CD4-positive, alpha-beta T cell treated with Interleukin-17A for 4 hours (primary cell): ENCODE data around the gene NCOA1.
"Not testable (repeated sequence)": the region's sequence is repeated elsewhere in the genome, so short reads cannot be mapped to it uniquely, and the experiment has no call there.

ENCODE experiments used
- DNase-seq: peaks from one replicate; pipeline ENCODE4 v3.0.0-alpha.2; 2020; ENCODE audit warnings: mixed read lengths

The NCOA1 gene

DNA sequence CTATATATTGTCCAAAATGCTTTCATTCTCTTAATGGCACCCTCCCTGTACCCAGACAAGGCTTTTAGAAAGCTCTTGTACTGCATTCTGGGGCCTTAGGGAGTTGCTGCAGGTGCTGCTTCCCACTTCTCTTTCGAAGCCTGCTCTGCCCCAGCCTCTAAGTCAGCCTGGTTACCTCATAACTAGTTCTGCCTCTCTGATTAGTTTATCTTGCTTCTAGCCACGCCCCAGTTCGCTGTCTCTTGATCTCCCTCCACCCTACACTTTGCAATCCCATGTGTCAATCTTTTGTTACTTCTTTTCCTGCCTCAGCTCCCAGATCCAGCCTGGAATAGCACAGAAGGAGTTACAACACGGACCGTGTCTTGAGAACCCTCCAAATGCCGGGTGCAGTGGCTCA lies 13.8 kb upstream of the NCOA1 start:
- no peak for DNase-seq

DNA sequence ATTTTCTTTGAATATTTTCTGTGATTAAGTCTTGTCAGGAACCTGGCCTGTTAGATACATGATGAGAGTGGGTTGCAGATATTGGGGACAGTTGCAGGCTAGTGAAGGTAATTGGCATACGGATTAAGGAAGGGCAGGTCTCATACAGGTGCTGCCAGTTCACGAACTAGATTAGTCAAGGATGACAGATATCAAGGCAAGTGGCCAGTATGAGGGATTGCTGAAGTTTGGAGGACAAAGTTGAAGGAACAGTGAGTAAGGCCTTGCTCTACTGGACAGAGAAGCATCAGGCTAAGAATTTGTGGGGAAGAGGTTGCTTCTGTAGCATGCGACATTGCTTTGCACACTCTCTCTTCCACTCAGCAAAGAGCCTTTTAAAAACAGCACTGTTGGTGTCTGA lies 12.8 kb upstream of the NCOA1 start:
- no peak for DNase-seq

DNA sequence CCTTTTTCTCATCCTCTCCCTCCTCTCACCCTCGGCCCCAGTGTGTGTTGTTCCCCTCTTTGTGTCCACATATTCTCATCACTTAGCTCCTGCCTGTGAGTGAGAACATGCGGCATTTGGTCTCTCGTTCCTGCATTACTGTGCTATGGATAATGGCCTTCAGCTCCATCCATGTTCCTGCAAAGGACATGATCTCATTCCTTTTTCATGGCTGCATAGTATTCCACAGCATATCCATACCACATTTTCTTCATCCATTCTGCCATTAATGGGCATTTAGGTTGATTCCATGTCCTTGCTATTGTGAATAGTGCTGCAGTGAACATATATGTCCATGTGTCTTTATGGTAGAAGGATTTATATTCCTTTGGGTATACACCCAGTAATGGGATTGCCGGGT lies 10.8 kb upstream of the NCOA1 start:
- no peak for DNase-seq

DNA sequence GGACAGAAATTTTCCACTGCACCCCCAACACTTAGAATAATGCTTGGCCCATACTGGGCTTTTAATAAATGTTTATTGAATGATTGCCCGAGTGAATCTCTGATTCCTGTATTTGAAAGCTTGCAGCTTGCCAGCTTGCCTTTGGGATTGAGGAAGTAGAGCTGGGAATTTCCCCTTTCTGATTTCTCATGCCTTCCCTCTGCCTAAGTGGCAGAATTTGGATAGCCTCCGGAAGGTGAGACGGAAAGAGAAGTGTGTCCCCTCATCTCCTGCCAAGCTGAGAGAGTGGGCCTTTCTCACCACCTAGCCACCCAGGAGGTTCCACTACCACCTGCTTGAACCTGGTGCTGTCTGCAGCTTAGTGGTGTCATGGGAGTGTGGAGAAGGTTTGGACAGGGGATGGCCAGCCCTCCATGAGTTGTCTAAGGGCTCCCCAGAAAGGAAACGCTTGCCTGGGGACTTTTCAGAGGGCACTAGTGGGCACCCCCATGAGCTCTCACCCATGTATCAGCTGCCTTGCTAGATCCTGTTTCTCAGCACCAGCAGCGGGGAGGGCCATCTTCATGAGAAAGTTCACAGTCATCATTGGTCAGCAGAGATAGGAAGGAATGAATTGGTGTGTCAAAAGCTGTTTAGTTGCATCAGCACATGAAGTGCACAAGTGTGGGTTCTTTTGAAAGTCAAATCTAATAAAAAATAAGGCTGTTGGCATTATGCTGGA lies 8.6 kb upstream of the NCOA1 start:
- no peak for DNase-seq

DNA sequence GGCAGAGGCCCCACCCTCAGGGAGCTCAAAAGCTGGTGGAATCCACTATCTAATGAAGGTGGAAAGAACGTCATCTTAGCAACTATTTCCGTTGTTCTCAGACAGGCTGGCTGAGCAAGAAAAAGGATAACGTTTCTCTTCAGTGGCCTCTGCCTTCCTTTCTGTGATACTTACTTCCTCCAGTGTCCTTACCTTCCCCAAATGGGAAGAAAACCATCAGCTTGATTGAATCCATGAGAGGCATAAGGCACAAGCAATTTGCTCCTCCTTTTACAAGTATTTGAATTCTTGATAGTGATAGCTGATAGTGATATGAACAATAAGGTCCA lies 8.1 kb upstream of the NCOA1 start:
- no peak for DNase-seq

DNA sequence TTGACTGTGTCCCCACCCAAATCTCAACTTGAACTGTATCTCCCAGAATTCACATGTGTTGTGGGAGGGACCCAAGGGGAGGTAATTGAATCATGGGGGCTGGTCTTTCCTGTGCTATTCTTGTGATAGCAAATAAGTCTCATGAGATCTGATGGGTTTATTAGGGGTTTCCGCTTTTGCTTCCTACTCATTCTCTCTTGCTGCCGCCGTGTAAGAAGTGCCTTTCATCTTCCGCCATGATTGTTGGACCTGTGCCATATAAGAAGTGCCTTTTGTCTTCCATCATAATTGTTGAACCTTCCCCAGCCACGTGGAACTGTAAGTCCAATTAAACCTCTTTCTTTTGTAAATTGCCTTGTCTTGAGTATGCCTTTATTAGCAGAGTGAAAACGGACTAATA lies 6.4 kb upstream of the NCOA1 start:
- DNase-seq, result not testable (repeated sequence)

DNA sequence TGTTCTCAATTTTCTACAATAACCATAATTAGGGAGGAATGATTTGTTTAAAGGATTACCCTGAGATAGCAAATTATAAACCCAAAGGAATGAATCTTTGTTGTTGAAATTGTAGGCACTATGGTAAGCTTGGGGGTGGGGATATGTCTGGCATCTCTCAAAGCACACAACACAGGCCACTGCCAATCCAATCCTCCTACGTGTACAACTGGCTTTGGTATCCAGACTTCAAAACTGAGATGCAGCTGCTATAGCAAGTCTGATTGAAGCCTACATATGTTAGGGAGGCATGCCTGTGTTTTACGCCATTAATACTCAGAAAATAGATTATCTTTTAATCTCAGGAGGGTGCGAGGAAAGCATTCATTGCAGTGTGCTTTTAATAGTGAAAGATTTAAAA lies 5.9 kb upstream of the NCOA1 start:
- DNase-seq, result no peak

DNA sequence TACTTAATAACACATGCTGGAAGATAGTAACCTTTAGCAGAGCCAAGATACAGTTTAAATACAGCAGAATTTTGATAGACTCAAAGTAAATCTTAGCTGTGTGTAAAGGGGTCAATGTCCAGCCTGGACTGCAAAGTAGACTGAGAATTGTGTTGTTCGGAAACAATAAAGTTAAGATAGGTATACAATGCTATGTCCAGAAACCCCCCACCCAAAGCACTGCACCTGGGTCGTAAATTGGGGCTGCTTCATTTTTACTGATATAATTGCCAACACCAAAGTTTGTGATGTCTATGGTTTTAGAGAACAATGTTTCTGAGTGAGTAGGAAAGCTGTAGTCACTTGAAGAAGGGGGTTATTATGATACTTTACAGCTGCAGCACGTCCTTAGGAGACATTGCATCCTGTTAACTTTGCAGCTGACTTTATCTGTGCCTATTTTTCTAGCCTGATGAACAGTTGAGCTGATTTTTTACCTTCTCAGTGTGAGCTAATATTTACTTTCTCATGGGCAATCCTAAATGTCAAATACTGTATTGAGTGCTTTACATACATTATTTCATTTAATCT lies 4.3 kb upstream of the NCOA1 start:
- DNase-seq, result no peak

DNA sequence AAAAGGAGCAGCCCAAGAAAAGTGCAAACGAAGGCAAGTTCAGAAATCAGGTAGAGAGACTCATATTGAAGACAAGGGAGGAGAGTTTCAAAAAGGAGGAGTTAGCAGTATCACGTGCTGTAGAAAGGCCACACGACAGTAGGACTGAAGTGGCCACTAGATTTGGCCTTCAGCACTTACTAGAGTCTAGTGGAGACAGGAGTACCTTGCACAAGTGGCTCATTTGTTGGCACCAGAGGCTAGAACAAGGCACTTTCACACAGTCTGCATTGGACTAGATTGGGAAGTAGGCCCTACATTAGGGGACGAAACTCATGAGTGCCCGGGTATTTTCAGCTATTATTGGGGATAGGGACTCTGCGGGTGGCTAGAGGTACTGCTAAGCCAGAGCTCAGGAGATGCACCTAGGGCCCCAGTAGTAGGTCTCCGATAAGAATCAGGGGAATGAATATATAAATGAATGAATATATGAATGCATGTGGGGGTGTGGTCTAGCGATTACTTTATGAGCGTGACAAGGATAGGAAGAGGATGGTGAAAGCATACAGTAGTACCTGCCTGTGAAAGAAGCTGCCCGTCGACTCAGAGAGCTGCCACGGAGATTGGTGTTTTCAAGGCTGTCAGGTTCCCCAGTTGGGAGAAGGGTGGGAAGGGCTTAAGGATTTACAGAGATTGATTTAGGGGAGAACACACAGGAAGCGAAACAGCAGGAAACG lies 1.4 kb upstream of the NCOA1 start:
- DNase-seq, result no peak

DNA sequence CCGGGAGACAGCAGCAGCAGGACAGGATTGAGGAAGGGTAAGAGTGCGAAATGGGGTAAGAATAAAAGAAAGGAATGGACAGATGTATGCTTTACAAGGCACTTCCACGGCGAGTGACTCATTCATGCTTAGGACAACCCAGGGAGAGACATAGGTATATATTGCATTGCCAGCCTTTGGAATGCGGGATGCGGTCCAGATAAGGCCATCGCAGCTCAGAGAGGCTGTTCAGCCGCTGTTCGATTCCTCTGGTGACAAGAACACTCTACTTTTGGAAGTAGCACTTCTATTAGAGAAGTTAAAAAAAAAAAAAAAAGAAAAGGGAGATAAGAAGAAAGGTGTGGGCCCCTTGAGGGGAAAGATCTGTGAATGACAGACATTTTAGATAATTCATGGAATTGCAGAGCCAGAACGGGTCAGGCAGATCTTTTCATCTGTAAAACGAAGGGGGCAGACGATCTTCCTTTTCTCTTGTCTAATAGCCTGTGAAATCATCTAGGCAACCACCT lies 819 bp upstream of the NCOA1 start:
- DNase-seq, result peak; percentile 15

DNA sequence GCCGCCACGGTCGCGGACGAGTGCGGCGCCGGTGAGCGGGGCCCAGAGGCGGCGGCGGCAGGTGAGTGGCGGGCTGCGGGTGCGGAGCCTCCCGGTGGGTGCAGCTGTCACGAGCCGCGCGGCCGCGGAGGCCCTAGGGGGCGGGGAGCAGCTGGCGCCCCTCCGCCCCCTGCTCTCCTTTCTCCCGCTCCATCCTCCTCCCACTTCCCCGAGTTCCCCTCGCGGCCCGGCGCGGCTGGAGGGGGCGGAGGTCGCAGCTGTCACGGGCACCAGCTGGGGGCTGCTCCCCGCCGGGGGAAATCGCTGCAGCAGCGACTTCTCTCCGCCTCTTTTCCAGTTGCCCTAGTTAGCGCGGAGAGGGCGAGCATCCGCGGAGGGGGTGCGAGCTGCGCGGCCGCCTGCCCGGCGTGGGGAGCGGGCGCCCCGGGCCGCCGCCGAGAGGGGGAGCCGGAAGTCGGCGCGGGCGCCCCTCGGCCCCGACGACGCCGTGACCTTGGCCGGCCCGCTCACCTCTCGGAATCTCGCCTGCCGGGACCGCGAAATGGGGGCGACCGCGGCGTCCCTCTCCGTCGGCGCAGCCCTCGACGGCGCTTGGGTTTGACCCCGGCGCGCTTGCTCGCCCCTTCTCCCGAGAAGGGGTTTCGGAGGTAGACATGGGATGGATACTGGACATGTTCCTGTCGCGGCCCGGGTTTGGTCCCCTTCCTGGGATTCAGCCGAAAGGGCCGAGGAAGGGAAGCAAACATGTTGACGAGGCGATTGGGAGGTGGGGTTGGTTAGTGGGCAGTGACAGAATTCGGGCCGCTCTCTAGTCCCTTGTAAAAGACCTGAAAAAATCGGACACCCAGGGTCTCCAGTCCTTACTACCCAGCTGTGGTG lies 727 bp downstream of the NCOA1 start:
- DNase-seq, result peak; percentile 66

DNA sequence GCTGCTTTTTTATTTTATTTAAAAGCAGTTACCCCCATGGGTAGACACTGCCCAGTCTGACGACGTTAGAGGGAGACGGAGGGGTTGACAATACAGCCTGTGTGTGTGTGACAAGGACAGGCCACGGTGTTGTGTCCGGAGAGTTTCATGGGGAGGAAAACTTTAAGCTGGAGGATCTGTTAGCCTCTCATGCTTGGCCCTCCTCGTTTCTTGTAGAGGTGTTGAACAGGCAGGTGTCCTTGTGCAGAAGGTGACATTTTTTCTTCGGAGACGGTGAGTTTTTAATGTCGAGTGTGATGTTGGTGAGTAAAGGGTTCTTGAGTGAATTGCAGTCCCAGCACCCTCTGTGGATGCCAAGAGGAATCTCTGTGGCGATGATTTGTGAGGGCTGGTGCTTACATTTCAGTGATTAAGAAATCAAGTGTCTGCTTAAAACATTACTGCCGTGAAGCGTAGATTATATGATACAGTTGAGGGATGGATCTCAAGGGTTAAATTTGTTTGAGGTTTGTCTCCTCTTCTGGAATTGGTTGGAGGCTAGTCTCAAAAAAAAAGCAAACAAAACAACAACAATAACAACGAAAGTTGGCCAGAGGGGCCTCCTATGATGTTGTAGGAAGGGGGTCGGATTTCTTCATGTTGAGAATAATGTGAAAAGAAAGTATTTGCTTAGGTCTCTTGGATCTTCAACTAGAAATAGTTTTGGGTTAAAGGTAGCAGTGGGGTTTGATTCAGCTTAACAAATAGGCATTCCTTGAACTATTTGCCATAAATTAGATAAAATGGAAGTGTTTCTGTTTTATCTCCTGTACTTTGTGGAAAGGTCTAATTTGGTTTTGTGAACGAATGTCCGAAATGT lies 1.6 kb downstream of the NCOA1 start:
- DNase-seq, result peak; percentile 5

DNA sequence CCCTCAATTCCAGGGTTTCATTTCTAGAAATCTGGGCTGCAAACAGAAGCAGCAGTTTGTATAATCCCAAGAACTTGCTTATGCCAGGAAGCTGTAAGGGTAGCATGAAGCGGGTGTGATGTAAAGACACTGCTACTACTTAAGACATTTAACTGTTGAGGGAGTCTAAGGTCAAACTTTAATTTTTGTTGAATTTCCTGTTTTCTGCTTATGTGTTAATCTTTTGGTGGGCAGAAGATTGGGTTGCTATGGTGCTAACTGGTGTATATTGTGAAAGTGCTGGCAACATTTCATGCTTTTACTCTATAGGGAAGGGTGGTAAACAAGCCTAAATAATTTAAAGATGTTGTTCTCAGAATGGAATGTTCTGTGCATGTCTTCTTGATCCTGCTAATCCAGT lies 2.7 kb downstream of the NCOA1 start:
- no peak for DNase-seq

DNA sequence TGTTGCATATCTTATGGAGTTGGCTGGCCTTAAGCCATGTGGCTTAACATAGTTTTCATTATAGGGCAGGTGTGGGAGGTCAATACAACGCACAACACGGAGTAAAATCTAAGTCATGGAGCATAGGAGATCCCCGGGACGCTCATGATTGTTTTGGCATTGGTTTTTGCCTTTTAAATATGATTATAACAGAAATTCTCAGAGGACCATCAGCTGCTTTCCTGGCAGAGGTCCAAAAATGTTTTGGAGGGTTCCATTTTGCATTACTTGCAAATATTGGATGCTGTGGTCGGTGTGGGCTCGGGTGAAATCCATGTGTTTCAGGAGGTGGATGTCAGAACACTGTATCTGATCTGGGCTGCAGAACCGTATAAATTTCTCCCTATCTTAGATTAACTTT lies 3.4 kb downstream of the NCOA1 start:
- DNase-seq, result no peak

DNA sequence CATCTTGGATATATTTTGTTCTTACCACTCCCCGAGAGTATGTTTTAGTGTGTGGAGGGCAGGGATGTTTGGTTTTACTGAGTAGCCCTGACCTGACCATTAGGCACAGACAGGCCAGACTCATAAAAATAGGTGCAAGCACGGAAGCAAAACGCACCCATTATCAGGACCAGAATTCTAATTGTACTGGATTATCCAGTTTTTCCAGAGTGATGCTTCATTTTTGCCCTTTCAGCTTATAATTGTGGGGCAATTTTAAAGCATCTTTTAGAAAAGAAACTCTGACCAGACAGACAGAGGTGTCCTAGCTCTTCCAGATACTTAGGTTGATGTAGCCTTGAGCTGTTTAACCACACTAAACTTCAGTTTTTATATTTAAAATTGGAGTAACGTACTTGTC lies 4.4 kb downstream of the NCOA1 start:
- DNase-seq, result no peak

DNA sequence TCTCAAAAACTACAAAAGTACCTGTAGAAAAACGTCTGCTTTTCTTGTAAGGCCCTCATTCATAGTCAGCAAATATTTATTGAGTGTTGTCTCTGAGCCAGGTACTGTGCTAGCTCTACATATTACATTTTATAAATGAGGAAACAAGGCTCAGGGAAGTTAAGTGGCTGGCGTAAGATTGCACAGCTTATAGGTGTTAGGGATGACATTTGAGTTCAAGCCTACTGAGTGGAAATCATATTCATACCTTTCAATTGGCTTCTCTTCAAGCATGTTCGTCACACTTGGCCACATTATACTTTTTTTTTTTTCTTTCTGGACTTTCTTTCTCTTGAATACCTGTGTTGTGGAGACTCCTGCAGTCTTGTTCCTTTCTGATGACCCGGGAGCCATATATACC lies 5.9 kb downstream of the NCOA1 start:
- no peak for DNase-seq

DNA sequence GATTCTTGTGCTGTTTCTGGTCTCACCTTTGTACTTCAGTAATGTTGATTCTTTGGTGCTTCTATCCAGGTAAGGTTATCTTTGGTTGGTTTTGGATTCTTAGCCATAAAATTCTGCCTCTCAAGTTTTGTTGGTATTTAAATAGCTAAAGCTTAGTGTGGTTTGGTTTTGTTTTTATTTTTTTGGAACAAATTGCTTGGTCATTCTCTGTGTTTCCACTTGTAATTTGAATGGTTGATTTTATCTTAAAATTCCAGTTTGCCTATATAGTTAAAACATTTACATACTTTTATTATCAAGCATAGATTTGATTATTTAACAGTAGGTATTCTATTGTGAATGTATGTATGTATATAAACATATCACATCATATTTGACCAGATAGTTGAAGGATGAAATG lies 6.6 kb downstream of the NCOA1 start:
- DNase-seq, result no peak

DNA sequence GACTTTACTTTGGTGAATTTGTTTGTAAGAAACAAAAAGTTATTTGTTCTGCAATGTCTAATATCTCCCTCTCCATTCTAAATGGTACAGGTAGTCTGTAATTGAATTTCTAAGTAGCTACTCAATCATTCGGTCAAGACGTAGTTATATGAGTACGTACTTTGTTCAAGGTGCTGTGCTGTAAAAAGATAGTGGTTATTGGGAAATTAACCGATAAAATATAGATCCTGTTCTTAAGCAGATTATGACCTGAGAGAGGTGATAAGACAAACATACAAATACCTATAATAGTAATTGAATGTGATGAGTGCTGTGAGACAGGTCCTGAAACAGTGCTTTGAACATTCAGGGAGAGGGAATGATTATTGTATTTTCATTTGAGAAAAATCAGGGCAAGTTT lies 7.1 kb downstream of the NCOA1 start:
- DNase-seq, result no peak

DNA sequence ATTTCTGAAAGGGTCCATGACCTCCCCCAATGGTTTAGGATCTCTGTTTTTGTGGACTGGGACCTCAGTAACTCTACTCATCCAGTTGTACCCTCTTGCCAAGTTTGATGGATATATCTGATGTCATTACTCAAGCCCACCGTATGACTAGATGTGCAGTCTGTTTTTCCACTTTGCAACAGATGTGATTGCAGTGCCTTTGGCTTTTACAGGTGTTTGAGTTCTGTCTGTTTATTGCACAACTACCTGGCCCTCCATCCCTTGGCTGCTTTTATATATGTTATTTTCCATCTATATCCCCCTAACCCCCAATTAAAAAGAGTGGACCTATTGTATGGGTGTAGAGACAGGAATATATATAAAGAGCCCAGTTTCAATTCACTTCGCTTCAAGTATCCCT lies 10.8 kb downstream of the NCOA1 start:
- no peak for DNase-seq

DNA sequence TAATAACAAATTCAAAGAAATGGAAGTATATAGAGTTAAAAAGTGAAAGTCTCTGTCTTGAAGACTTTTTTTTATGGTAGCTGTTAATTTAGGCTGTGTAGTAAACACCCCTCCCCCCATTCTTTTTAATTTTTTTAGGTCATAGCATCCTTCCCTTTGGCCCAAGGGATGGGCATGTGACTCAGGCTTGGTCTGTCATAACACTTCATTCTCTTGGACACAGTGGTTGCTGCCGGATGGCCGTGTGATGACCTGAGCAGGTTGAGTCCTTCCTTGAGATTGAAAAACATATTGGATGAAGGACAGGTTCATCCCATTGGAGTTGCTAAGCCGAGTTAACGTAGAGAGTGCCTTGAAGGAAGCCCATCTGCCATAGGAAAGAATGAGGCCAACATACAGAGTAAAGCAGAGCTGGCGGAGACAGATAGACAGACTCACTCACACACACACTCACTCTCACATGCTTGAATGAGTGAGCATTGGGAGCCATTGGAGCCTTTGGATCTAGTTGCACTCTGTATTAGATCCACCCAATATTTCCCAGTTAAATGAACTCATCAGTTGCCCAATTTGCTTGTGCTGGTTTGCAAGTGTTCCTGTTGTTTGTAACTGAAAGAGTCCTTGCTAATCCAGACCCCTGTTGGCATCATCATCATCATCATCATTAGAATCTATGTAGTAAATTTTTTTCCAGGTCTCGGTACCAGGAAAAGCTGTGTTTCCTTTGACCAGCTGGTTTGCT lies 14.7 kb downstream of the NCOA1 start:
- no peak for DNase-seq

DNA sequence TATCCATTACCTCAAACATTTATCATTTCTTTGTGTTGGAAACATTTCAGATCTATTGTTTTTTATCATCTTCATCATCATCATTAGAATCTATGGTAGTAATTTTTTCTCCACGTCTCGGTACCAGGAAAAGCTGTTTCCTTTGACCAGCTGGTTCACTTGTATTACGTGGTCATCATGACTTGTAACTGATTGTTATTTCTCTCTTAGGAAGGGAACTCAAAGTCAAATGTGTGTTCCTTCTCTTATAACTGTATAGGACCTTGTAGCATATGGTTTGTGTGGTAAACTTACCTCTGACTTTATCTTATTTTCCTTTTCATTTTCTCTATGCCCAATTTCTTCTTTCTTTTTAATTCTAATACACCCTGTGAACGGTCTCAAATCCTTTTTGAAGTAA lies 16.5 kb downstream of the NCOA1 start:
- DNase-seq, result no peak

DNA sequence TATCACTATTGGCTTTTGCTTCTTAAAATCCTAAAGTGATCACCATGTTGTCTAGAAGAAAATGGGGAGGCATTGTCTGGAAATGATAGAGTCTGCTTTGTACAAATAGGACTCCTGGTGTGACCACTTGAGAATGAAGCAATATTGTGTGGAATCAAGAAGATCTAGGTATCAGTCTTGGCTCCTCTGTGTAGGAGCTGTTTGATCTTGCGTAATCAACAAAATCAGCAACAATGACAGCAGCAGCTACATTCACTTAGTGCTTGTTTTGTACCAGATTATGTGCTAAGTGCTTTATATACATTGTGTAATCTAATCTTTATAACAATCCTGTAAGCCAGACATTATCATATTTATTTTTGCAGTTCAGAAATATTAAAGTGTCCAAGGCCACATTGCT lies 17.8 kb downstream of the NCOA1 start:
- DNase-seq, result no peak
